A549 (cell line): ENCODE data around the gene RTL9.

Experiments
- CHD4 ChIP-seq: fragments of 200-600 bp; sonication (generic); IDR thresholded peaks from 2 replicates; pipeline ENCODE4 v1.6.1; 2016; ENCODE audit warnings: antibody characterized with exemption, mild to moderate bottlenecking, borderline replicate concordance
- EP300 ChIP-seq, 2 experiments: fragments of >200 bp; sonication (Bioruptor Twin); formaldehyde crosslinking; IDR thresholded peaks; 2 replicates in 1 of 2; 3 replicates in 1 of 2; pipeline ENCODE4 v1.6.1; 2016 to 2017
- JUN ChIP-seq, 2 experiments: fragments of >200 bp; sonication (Bioruptor Twin); formaldehyde crosslinking; IDR thresholded peaks; 2 replicates in 1 of 2; 3 replicates in 1 of 2; pipeline ENCODE4 v1.6.1; 2016 to 2017
- NR3C1 ChIP-seq: fragments of >200 bp; sonication (Bioruptor Twin); formaldehyde crosslinking; IDR thresholded peaks from 3 replicates; pipeline ENCODE4 v1.6.1; 2017
- REST ChIP-seq: fragments of 200-600 bp; sonication (generic); IDR thresholded peaks from 2 replicates; pipeline ENCODE4 v1.6.1; 2016; ENCODE audit warnings: antibody characterized with exemption, mild to moderate bottlenecking, moderate library complexity
- TF ChIP-seq, protein P1 (sequence below): fragments of >200 bp; sonication (Bioruptor Twin); formaldehyde crosslinking; IDR thresholded peaks from 3 replicates; pipeline ENCODE4 v1.5.1; 2016
- TF ChIP-seq, protein P2 (sequence below): fragments of 450-650 bp; IDR thresholded peaks from 2 replicates; pipeline ENCODE4 v1.6.1; 2014; ENCODE audit warnings: antibody characterized with exemption

DNA sequence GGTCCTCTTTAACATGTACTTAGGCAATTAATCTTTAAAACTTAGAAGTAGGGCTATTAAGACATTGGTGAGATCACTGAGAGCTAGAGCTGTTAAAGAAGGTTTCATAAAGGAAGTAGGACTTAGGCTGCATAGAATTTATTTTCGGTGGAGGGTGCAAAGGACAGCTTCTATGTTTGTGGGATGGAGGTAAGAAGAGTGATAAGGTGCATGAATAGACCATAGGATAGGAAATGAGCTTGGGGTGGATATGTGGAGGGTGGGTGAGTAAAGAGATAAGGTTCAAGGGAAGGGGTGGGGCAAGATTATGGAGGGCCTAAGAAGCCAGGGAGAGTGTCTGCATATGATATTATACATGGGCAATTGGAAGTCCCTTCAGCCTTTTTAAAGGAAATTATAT lies 15.9 kb downstream of the RTL9 start:
- TF ChIP-seq JUN (IDR thresholded peaks at IDR 0.05): no peak
- TF ChIP-seq, protein P1, sequence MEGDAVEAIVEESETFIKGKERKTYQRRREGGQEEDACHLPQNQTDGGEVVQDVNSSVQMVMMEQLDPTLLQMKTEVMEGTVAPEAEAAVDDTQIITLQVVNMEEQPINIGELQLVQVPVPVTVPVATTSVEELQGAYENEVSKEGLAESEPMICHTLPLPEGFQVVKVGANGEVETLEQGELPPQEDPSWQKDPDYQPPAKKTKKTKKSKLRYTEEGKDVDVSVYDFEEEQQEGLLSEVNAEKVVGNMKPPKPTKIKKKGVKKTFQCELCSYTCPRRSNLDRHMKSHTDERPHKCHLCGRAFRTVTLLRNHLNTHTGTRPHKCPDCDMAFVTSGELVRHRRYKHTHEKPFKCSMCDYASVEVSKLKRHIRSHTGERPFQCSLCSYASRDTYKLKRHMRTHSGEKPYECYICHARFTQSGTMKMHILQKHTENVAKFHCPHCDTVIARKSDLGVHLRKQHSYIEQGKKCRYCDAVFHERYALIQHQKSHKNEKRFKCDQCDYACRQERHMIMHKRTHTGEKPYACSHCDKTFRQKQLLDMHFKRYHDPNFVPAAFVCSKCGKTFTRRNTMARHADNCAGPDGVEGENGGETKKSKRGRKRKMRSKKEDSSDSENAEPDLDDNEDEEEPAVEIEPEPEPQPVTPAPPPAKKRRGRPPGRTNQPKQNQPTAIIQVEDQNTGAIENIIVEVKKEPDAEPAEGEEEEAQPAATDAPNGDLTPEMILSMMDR: no peak
- no peak for TF ChIP-seq REST
- TF ChIP-seq, protein P2, sequence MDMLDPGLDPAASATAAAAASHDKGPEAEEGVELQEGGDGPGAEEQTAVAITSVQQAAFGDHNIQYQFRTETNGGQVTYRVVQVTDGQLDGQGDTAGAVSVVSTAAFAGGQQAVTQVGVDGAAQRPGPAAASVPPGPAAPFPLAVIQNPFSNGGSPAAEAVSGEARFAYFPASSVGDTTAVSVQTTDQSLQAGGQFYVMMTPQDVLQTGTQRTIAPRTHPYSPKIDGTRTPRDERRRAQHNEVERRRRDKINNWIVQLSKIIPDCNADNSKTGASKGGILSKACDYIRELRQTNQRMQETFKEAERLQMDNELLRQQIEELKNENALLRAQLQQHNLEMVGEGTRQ: no peak
- TF ChIP-seq EP300 (IDR thresholded peaks at IDR 0.05): no peak
- no peak for TF ChIP-seq NR3C1
- no peak for TF ChIP-seq CHD4
